Tibial nerve (tissue), 4 donors: Measurements from ENCODE around the gene ARHGAP12.

Experiments
- CTCF ChIP-seq, 5 experiments: fragments of 200-600 bp in 3 of 5; fragments of 450-650 bp in 2 of 5; sonication (generic) in 3 of 5; IDR thresholded peaks; one replicate each; pipeline ENCODE4 v1.5.1; 2016 to 2019; ENCODE audit warnings: antibody characterized with exemption in 5 of 5, mild to moderate bottlenecking in 3 of 5, moderate library complexity in 2 of 5
- EP300 ChIP-seq, 2 donors: sonication (generic); formaldehyde crosslinking; IDR thresholded peaks; one replicate each; pipeline ENCODE4 v1.6.1; 2017; ENCODE audit warnings: antibody characterized with exemption in 2 of 2, mild to moderate bottlenecking in 1 of 2
- POLR2A ChIP-seq, 2 donors: fragments of 450-650 bp; IDR thresholded peaks; one replicate each; pipeline ENCODE4 v1.6.1; 2017; ENCODE audit warnings: antibody characterized with exemption in 2 of 2, mild to moderate bottlenecking in 2 of 2, moderate library complexity in 2 of 2

- no peak for TF ChIP-seq CTCF (IDR thresholded peaks at IDR 0.05)
- TF ChIP-seq POLR2A (IDR thresholded peaks at IDR 0.05): no peak
- no peak for TF ChIP-seq EP300 (IDR thresholded peaks at IDR 0.05)
These were observed 1.6 kb upstream of the ARHGAP12 start for GRCh38 chr10:31930023-31930751.
